Natural killer cell treated with Interleukin-12 subunit alpha and Interleukin-12 subunit beta and Interleukin-15 and Interleukin-18, amount 100 ng/mL, for 72 hours (primary cell): ENCODE results near the gene KCNH1. TPM values are rescaled to one million over a fixed set of nuclear protein-coding genes. Genes with fewer than 3 reads are reported as not detected.
A peak's percentile ranks its signal among the peaks of the same experiment; 100 is the strongest.
"Not testable (repeated sequence)": the region's sequence is repeated elsewhere in the genome, so short reads cannot be mapped to it uniquely, and the experiment has no call there.

Experiments
- ATAC-seq, 2 donors: fragments of 150-1000 bp; cut with Tn5 transposase in 1 of 2; sonication (Bioruptor Pico), chemical (Tn5 transposase) in 1 of 2; 2 replicates each; pipeline ENCODE4 v1.10.0; 2021
- DNase-seq: peaks from one replicate; pipeline ENCODE4 v3.0.0; 2022; ENCODE audit warnings: low spot score
- H3K27ac Mint-ChIP-seq, 2 donors: 1 replicate in 1 of 2; 2 replicates in 1 of 2; pipeline ENCODE4 v1.8.0; 2022; ENCODE audit warnings: mixed read lengths in 2 of 2, mild to moderate bottlenecking in 1 of 2, moderate library complexity in 1 of 2
- H3K27me3 Mint-ChIP-seq, 2 donors: 1 replicate in 1 of 2; 2 replicates in 1 of 2; pipeline ENCODE4 v1.8.0; 2022; ENCODE audit warnings: mixed read lengths in 2 of 2
- H3K36me3 Mint-ChIP-seq: one replicate; pipeline ENCODE4 v1.8.0; 2022; ENCODE audit warnings: mixed read lengths
- H3K4me1 Mint-ChIP-seq, 2 donors: 1 replicate in 1 of 2; 2 replicates in 1 of 2; pipeline ENCODE4 v1.8.0; 2022; ENCODE audit warnings: low read depth in 2 of 2, mixed read lengths in 2 of 2, mild to moderate bottlenecking in 1 of 2
- H3K4me3 Mint-ChIP-seq: one replicate; pipeline ENCODE4 v1.8.0; 2022; ENCODE audit warnings: mixed read lengths
- H3K9me3 Mint-ChIP-seq: 2 replicates; pipeline ENCODE4 v1.8.0; 2022; ENCODE audit warnings: mixed read lengths
- total RNA-seq, 2 donors: library from RNA; stranded (reverse); gene quantifications; one replicate each; pipeline ENCODE4 v1.2.3, GENCODE V29; 2022

The KCNH1 gene
- total RNA-seq, 2 donors from 2014 or later, result not detected

GRCh38 chr1:211013346-211014240 lies 120.4 kb downstream of the KCNH1 start:
- H3K4me1 Mint-ChIP-seq, result no peaks in the 10 kb centered on the region
- H3K27me3 Mint-ChIP-seq, result peaks cover 8 to 9% of the 10 kb centered on the region in 2 donors
- ATAC-seq (no peak), DNase-seq (no peak)
- no peaks in the 10 kb centered on the region for H3K9me3 Mint-ChIP-seq
- H3K27ac Mint-ChIP-seq, result no peak overlapping the region
- H3K36me3 Mint-ChIP-seq, result no peaks in the 10 kb centered on the region
- no peak overlapping the region for H3K4me3 Mint-ChIP-seq

GRCh38 chr1:211011128-211011527 lies 122.8 kb downstream of the KCNH1 start:
- H3K36me3 Mint-ChIP-seq, H3K27ac Mint-ChIP-seq, ATAC-seq, DNase-seq, H3K4me3 Mint-ChIP-seq, H3K9me3 Mint-ChIP-seq, H3K4me1 Mint-ChIP-seq: not testable (repeated sequence)
- H3K27me3 Mint-ChIP-seq, result peaks cover 12 to 15% of the 10 kb centered on the region in 2 donors

GRCh38 chr1:211009944-211010343 lies 124.0 kb downstream of the KCNH1 start:
- H3K4me3 Mint-ChIP-seq, result no peak overlapping the region
- H3K36me3 Mint-ChIP-seq, result no peaks in the 10 kb centered on the region
- H3K9me3 Mint-ChIP-seq, result no peaks in the 10 kb centered on the region
- H3K27ac Mint-ChIP-seq, result no peak overlapping the region
- H3K4me1 Mint-ChIP-seq, result no peaks in the 10 kb centered on the region
- peaks cover 12 to 20% of the 10 kb centered on the region in 2 donors for H3K27me3 Mint-ChIP-seq
- peak in 1 of 2 donors; percentile 38 for ATAC-seq
- DNase-seq, result no peak

DNA sequence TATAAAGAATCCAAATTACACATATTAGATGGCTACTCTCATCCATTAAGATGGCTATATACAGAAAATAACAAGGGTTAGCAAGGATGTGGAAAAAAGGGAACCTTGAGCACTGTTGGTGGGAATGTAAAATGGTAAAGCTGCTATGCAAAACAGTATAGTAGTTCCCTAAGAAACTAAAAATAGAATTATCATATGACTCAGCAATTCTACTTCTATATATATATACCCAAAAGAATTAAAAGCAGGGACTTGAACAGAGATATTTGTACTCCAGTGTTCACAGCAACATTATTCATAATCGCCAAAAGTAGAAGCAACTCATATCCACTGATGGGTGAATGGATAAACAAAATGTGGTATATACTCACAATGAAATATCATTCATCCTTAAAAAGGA lies 126.1 kb downstream of the KCNH1 start:
- H3K9me3 Mint-ChIP-seq, result no peaks in the 10 kb centered on the region
- H3K27ac Mint-ChIP-seq, result no peak overlapping the region
- no peak for DNase-seq
- H3K4me1 Mint-ChIP-seq, result no peaks in the 10 kb centered on the region
- H3K36me3 Mint-ChIP-seq, result no peaks in the 10 kb centered on the region
- ATAC-seq, result no peak
- H3K4me3 Mint-ChIP-seq, result no peak overlapping the region
- H3K27me3 Mint-ChIP-seq, result peaks cover 12 to 31% of the 10 kb centered on the region in 2 donors

DNA sequence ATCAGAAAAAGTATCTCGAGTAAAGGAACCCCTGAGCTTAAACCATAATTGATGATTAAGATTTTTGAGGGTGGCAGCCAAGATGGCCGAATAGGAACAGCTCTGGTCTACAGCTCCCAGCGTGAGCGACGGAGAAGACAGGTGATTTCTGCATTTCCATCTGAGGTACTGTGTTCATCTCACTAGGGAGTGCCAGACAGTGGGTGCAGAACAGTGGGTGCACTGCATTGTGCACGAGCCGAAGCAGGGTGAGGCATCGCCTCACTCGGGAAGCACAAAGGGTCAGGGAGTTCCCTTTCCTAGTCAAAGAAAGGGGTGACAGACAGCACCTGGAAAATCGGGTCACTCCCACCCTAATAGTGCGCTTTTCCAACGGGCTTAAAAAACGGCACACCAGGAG lies 138.0 kb downstream of the KCNH1 start:
- not testable (repeated sequence) for H3K4me3 Mint-ChIP-seq, DNase-seq, H3K36me3 Mint-ChIP-seq, ATAC-seq, H3K27ac Mint-ChIP-seq, H3K9me3 Mint-ChIP-seq, H3K4me1 Mint-ChIP-seq
- peaks cover 17 to 18% of the 10 kb centered on the region in 2 donors for H3K27me3 Mint-ChIP-seq

DNA sequence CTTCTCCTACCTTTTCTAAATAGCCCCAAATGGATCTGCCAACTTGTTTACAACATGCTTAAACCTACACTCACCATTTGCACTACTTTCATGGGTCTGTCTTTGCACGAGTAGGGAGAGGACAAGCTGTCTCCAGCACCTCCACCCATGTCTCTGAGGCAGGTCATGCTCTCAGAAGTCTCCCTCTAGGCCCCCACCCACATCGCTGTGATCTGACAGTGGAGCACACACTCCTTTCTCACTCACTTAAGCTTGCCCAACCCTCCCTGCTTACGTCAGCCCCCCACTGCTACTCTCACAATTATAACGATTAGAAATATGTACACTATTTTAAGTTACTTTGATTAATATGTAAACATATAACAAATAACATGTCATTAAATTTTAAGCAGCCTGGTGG lies 141.1 kb downstream of the KCNH1 start:
- DNase-seq, result no peak
- Mint-ChIP-seq H3K36me3 (no peaks in the 10 kb centered on the region), H3K4me1 (no peaks in the 10 kb centered on the region), H3K9me3 (no peaks in the 10 kb centered on the region), H3K27ac (no peak overlapping the region), H3K27me3 (peaks cover 14 to 24% of the 10 kb centered on the region in 2 donors), H3K4me3 (no peak overlapping the region)
- ATAC-seq, result no peak

- no peak overlapping the region for H3K27ac Mint-ChIP-seq
- ATAC-seq, result no peak
- no peak overlapping the region for H3K4me3 Mint-ChIP-seq
- H3K9me3 Mint-ChIP-seq, result peaks cover 12% of the 10 kb centered on the region
- H3K36me3 Mint-ChIP-seq, result no peaks in the 10 kb centered on the region
- no peaks in the 10 kb centered on the region for H3K4me1 Mint-ChIP-seq
- peaks cover 16 to 17% of the 10 kb centered on the region in 2 donors for H3K27me3 Mint-ChIP-seq
- no peak for DNase-seq
These were observed 144.0 kb downstream of the KCNH1 start for GRCh38 chr1:210989905-210990304.

- no peak overlapping the region for H3K27ac Mint-ChIP-seq
- no peaks in the 10 kb centered on the region for H3K36me3 Mint-ChIP-seq
- no peaks in the 10 kb centered on the region for H3K4me1 Mint-ChIP-seq
- peaks cover 0 to 4% of the 10 kb centered on the region in 2 donors for H3K27me3 Mint-ChIP-seq
- no peak for DNase-seq
- H3K9me3 Mint-ChIP-seq, result peaks cover 8% of the 10 kb centered on the region
- ATAC-seq, result no peak
- no peak overlapping the region for H3K4me3 Mint-ChIP-seq
These were observed 152.5 kb downstream of the KCNH1 start for GRCh38 chr1:210981490-210981889.

DNA sequence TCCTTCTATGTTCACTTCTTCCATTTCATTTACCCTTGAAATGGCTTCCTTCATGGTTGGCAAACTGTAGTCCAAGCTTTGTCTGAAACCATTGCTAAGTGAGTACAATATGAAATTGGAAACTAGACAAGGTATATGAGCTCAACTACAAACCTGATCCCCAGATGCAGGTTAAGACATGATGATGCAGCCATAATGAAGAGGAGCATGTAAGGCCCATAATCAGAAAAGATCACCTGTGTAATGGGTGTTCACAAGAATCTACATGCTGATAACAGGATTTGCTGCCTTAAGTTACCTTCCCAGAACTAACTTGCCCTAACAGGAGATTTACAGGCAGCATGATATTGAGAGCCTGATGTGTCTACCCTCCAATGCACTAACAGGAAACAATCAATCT lies 153.9 kb downstream of the KCNH1 start:
- peaks cover 5% of the 10 kb centered on the region for H3K9me3 Mint-ChIP-seq
- no peak overlapping the region for H3K27ac Mint-ChIP-seq
- DNase-seq (no peak), ATAC-seq (no peak)
- H3K27me3 Mint-ChIP-seq, result peaks cover 0 to 2% of the 10 kb centered on the region in 2 donors
- no peak overlapping the region for H3K4me3 Mint-ChIP-seq
- H3K4me1 Mint-ChIP-seq, result no peaks in the 10 kb centered on the region
- no peaks in the 10 kb centered on the region for H3K36me3 Mint-ChIP-seq

DNA sequence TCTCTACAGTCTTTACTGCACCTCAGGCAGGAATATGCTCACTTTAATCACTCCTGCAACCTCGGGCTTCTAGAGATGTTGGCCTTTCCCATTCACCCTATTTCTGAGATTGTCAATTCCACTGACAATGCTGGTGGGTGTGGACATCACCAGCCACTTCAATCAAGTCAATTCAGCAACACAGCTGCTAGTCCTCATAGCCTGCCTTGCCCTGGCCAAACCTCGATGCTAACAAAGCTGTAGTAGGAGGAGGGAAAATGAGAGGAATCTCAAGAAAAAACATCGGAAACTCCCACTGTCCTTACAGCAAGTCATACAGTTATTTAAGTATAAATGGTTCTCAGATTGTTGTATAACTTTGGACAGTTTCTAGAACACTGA lies 155.0 kb downstream of the KCNH1 start:
- H3K27me3 Mint-ChIP-seq, result peaks cover 2 to 3% of the 10 kb centered on the region in 2 donors
- H3K9me3 Mint-ChIP-seq, result peaks cover 2% of the 10 kb centered on the region
- DNase-seq (no peak), ATAC-seq (no peak)
- no peak overlapping the region for H3K4me3 Mint-ChIP-seq
- no peaks in the 10 kb centered on the region for H3K36me3 Mint-ChIP-seq
- H3K27ac Mint-ChIP-seq, result no peak overlapping the region
- H3K4me1 Mint-ChIP-seq, result no peaks in the 10 kb centered on the region

DNA sequence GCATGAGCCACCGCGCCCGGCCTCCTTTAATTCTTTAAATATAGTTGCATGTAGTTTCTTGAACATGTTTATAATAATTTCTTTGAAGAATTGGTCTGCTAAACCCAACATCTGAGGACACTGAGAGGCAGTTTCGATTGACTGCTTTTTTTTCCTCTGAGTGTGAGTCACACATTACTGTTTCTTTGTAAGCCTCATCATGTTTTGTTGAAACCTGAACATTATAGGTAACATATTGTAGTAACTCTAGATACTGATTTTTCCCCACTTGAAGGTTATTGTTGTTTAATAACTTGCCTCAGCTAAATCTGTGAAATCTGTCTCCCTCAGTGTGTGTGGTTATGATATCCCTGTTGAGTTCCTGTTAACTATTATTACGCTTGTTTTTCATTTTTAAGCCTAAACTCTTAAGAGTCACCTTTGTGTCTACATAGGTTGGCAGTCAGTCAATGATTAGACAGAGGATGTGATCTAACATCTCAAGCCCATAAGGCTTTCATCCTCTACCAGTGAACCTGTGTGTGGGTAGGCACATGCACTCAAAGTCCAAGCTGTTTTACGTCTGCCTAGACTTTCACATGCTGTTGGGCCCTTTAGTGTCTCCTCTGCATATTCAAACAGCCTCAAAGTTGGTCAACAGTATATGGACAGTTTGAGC lies 155.5 kb downstream of the KCNH1 start:
- no peak for ATAC-seq
- Mint-ChIP-seq H3K4me1 (no peaks in the 10 kb centered on the region), H3K9me3 (peaks cover 2% of the 10 kb centered on the region), H3K4me3 (no peak overlapping the region), H3K36me3 (no peaks in the 10 kb centered on the region), H3K27me3 (peaks cover 2 to 6% of the 10 kb centered on the region in 2 donors), H3K27ac (no peak overlapping the region)
- DNase-seq, result no peak

DNA sequence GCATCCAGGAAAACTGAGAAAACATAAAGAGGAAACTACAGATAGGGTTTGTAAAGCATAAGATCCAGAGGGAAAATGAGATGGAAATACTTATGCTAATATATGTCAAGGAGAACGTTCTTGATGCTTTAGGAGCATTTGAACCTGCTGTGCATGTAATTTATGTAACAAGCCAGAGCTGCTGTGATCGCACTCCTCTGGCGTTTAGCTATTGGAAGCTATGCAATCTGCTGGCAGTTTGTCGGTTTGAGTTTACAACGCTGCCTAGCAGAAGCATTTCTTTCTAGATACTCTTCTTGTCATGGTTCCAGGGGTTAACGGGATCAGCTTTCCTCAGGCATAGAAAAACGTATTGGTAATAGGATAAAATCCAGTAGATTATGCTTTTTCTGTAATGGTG lies 182.7 kb downstream of the KCNH1 start:
- peaks cover 3 to 13% of the 10 kb centered on the region in 2 donors for H3K27me3 Mint-ChIP-seq
- H3K4me3 Mint-ChIP-seq, result no peak overlapping the region
- ATAC-seq (no peak), DNase-seq (no peak)
- H3K4me1 Mint-ChIP-seq, result no peaks in the 10 kb centered on the region
- no peaks in the 10 kb centered on the region for H3K36me3 Mint-ChIP-seq
- H3K9me3 Mint-ChIP-seq, result peaks cover 3% of the 10 kb centered on the region
- H3K27ac Mint-ChIP-seq, result no peak overlapping the region

GRCh38 chr1:210949940-210950546 lies 183.9 kb downstream of the KCNH1 start:
- not testable (repeated sequence) for DNase-seq, H3K27ac Mint-ChIP-seq, H3K4me3 Mint-ChIP-seq, H3K36me3 Mint-ChIP-seq, H3K9me3 Mint-ChIP-seq, H3K4me1 Mint-ChIP-seq, ATAC-seq
- peaks cover 3 to 13% of the 10 kb centered on the region in 2 donors for H3K27me3 Mint-ChIP-seq

- Mint-ChIP-seq H3K4me1 (no peaks in the 10 kb centered on the region), H3K9me3 (peaks cover 3% of the 10 kb centered on the region), H3K27me3 (peaks cover 3 to 13% of the 10 kb centered on the region in 2 donors), H3K36me3 (no peaks in the 10 kb centered on the region), H3K4me3 (no peak overlapping the region), H3K27ac (no peak overlapping the region)
- no peak for DNase-seq
- ATAC-seq, result no peak
These were observed 184.5 kb downstream of the KCNH1 start for GRCh38 chr1:210949489-210949888.
